ENCODE results near the gene VIPAS39. TPM values are rescaled to one million over a fixed set of nuclear protein-coding genes. Genes with fewer than 3 reads are reported as not detected.
A peak's percentile ranks its signal among the peaks of the same experiment; 100 is the strongest.

The VIPAS39 gene
- total and polyA plus RNA-seq, 2 of the 13 experiments (the other 11 are each of a cell fraction or from before 2014, with no cell fraction given), result 13.3 to 21.5 TPM

GRCh38 chr14:77475432-77476115 is 18.2 kb upstream of the VIPAS39 start:
- no peak for ATAC-seq
- ChIA-PET CTCF (ENCODE audit: low intra/inter-chr PET ratio, low total read pairs) (no interaction called here), POLR2A (no interaction called here)
- Histone ChIP-seq H3K27me3 (ENCODE audit: control insufficient read depth in 1 of 2, insufficient read depth in 2 of 2, low read length in 2 of 2) (no peaks in the 10 kb centered on the region), H3K36me3 (replicated peaks in 1 of 2; ENCODE audit: control insufficient read depth in 1 of 2, insufficient read depth in 2 of 2, low read length in 2 of 2) (peaks cover 28% of the 10 kb centered on the region in 2 experiments; a peak in 4 of 5 replicates), H4K20me1 (ENCODE audit: insufficient read depth, low read length) (no peaks in the 10 kb centered on the region), H3K4me2 (ENCODE audit: low read depth, low read length) (no peak overlapping the region), H3K9me3 (ENCODE audit: low read length) (no peaks in the 10 kb centered on the region), H3K9ac (ENCODE audit: insufficient read depth, low read depth, low read length) (no peak overlapping the region), H2AFZ (ENCODE audit: low read length) (no peak overlapping the region), H3K79me2 (ENCODE audit: insufficient read depth, low read length) (no peaks in the 10 kb centered on the region), H3K4me1 (ENCODE audit: insufficient read depth, low read length) (no peaks in the 10 kb centered on the region), H3K4me3 (replicated peaks in 1 of 3; ENCODE audit: insufficient read depth in 1 of 3, low read depth in 2 of 3, low read length in 3 of 3) (no peak overlapping the region), H3K27ac (ENCODE audit: extremely low read length, insufficient read depth, low read length) (no peak overlapping the region)
- DNase-seq (ENCODE audit: low spot score), result no peak
- intact Hi-C loops (cut with micrococcal nuclease; ENCODE audit: unreplicated experiment), result no loop called here
- in situ Hi-C loops (cut with HindIII; ENCODE audit: extremely low pct_ligation_motif_present, low pct_unique_long_range_greater_than_20kb), result no loop called here
- FAIRE-seq, result no peak
- BruUV-seq (replicated peaks), result no TSS peak
- TF ChIP-seq DBP (CRISPR knock-in tag; IDR thresholded peaks at IDR 0.05; ENCODE audit: not compliant biosample characterization), result no peak
- peak; percentile 12; the same call in 1 of the 2 replicates for TF ChIP-seq ZNF687 (CRISPR knock-in tag; IDR thresholded peaks at IDR 0.05)
- no peak for TF ChIP-seq ZNF143 (CRISPR knock-in tag; IDR thresholded peaks at IDR 0.05)
- TF ChIP-seq GLMP (CRISPR knock-in tag; IDR thresholded peaks at IDR 0.05; ENCODE audit: borderline replicate concordance), result no peak
- TF ChIP-seq PLRG1 (conservative IDR thresholded peaks at IDR 0.05), result no peak
- WGBS (ENCODE audit: low lambda C conversion rate), result 96% methylated on average over 21 of the region's 35 CpGs
